ENCODE results near the gene FADS6. TPM values are rescaled to one million over a fixed set of nuclear protein-coding genes. Genes with fewer than 3 reads are reported as not detected.

The FADS6 gene
- total and polyA plus RNA-seq, 2 of the 13 experiments (the other 11 are each of a cell fraction or from before 2014, with no cell fraction given), result 0.11 TPM

GRCh38 chr17:74870512-74870911 is 22.9 kb downstream of the FADS6 start (continued):
- TF ChIP-seq ZBTB49 (CRISPR knock-in tag; IDR thresholded peaks at IDR 0.05; ENCODE audit: borderline replicate concordance) (no peak), KDM4B (CRISPR knock-in tag; IDR thresholded peaks at IDR 0.05) (no peak), SMAD1 (CRISPR knock-in tag; IDR thresholded peaks at IDR 0.05; ENCODE audit: borderline replicate concordance, low read depth) (no peak), ZNF816 (CRISPR knock-in tag; IDR thresholded peaks at IDR 0.05; ENCODE audit: borderline replicate concordance) (no peak), ZNF891 (CRISPR knock-in tag; IDR thresholded peaks at IDR 0.05) (no peak), ATF3 (CRISPR knock-in tag; IDR thresholded peaks at IDR 0.05) (no peak), HCFC1 (IDR thresholded peaks at IDR 0.05; ENCODE audit: low read depth, low read length) (no peak), ZNF317 (CRISPR knock-in tag; IDR thresholded peaks at IDR 0.05) (no peak), ATRX (CRISPR knock-in tag; IDR thresholded peaks at IDR 0.05; ENCODE audit: borderline replicate concordance) (no peak), ZNF746 (CRISPR knock-in tag; IDR thresholded peaks at IDR 0.05) (no peak), MTF2 (CRISPR knock-in tag; IDR thresholded peaks at IDR 0.05; ENCODE audit: borderline replicate concordance) (no peak), NR2F6 (IDR thresholded peaks at IDR 0.05) (no peak), NR2F6 (CRISPR knock-in tag; IDR thresholded peaks at IDR 0.05) (no peak), ZBTB1 (CRISPR knock-in tag; IDR thresholded peaks at IDR 0.05; ENCODE audit: borderline replicate concordance) (no peak), RBM22 (optimal IDR thresholded peaks at IDR 0.05; ENCODE audit: low read length) (no peak), HES4 (CRISPR knock-in tag; IDR thresholded peaks at IDR 0.05; ENCODE audit: borderline replicate concordance) (0 out of 2 replicates have a peak, but pooled peaks have one; percentile 23), YY1 (IDR thresholded peaks at IDR 0.05; ENCODE audit: insufficient read depth, insufficient replicate concordance, low read depth, low read length) (no peak), ZKSCAN1 (IDR thresholded peaks at IDR 0.05; ENCODE audit: low read length) (no peak), PBX2 (CRISPR knock-in tag; IDR thresholded peaks at IDR 0.05) (no peak), SAP130 (CRISPR knock-in tag; IDR thresholded peaks at IDR 0.05; ENCODE audit: low read depth) (peak; percentile 63), ERF (CRISPR knock-in tag; IDR thresholded peaks at IDR 0.05) (no peak), SMAD9 (CRISPR knock-in tag; IDR thresholded peaks at IDR 0.05) (no peak), GATAD2A (CRISPR knock-in tag; IDR thresholded peaks at IDR 0.05) (0 out of 2 replicates have a peak, but pooled peaks have one; percentile 53), ZNF580 (CRISPR knock-in tag; IDR thresholded peaks at IDR 0.05; ENCODE audit: borderline replicate concordance, low read depth) (no peak), DMAP1 (CRISPR knock-in tag; IDR thresholded peaks at IDR 0.05) (0 out of 2 replicates have a peak, but pooled peaks have one; percentile 30)
- TF ChIP-seq, protein P1, sequence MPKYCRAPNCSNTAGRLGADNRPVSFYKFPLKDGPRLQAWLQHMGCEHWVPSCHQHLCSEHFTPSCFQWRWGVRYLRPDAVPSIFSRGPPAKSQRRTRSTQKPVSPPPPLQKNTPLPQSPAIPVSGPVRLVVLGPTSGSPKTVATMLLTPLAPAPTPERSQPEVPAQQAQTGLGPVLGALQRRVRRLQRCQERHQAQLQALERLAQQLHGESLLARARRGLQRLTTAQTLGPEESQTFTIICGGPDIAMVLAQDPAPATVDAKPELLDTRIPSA (CRISPR knock-in tag; IDR thresholded peaks at IDR 0.05; ENCODE audit: borderline replicate concordance), result no peak
- TF ChIP-seq, protein P2, sequence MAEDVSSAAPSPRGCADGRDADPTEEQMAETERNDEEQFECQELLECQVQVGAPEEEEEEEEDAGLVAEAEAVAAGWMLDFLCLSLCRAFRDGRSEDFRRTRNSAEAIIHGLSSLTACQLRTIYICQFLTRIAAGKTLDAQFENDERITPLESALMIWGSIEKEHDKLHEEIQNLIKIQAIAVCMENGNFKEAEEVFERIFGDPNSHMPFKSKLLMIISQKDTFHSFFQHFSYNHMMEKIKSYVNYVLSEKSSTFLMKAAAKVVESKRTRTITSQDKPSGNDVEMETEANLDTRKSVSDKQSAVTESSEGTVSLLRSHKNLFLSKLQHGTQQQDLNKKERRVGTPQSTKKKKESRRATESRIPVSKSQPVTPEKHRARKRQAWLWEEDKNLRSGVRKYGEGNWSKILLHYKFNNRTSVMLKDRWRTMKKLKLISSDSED (CRISPR knock-in tag; IDR thresholded peaks at IDR 0.05), result no peak
